ENCODE measurements around the gene HNRNPA1L2. TPM values are rescaled to one million over a fixed set of nuclear protein-coding genes. Genes with fewer than 3 reads are reported as not detected.

HNRNPA1L2 gene
- total RNA-seq, 1 experiment from 2014 or later: 8.5 TPM

- TF ChIP-seq ESRRA (CRISPR knock-in tag; IDR thresholded peaks at IDR 0.05; ENCODE audit: borderline replicate concordance): no peak
- no peak for TF ChIP-seq GTF2I (CRISPR knock-in tag; conservative IDR thresholded peaks at IDR 0.05)
- no peak for TF ChIP-seq NR1H2 (CRISPR knock-in tag; IDR thresholded peaks at IDR 0.05)
Measured at GRCh38 chr13:52597676-52598075, 44.6 kb upstream of the HNRNPA1L2 start.

GRCh38 chr13:52599037-52599847 is 43.0 kb upstream of the HNRNPA1L2 start:
- no peak for DNase-seq (ENCODE audit: low spot score)
- POLR2A ChIA-PET: interaction anchor here (2.0 kb wide), 1 partner anchor 54 kb away, joined by 9 read pairs; the partner anchor contains the start of gene SUGT1

More at GRCh38 chr13:52597676-52598075, 44.6 kb upstream of the HNRNPA1L2 start:
- no peaks in the 10 kb centered on the region; the same call in 1 of the 2 replicates for H3K27me3 Mint-ChIP-seq (ENCODE audit: low read depth)
- DNase-seq (ENCODE audit: low spot score): no peak
- CTCF ChIA-PET: no interaction called here
- H3K27ac Mint-ChIP-seq: no peak overlapping the region
- POLR2A ChIA-PET: interaction anchor here (0.6 kb wide), 1 partner anchor 19 kb away, joined by 3 read pairs; no protein-coding TSS in a partner anchor
- no peaks in the 10 kb centered on the region for H3K36me3 Mint-ChIP-seq
- no peak overlapping the region for H3K4me3 Mint-ChIP-seq
- H3K4me1 Mint-ChIP-seq: peaks cover 15% of the 10 kb centered on the region
- no peaks in the 10 kb centered on the region for H3K9me3 Mint-ChIP-seq
- no peak for ATAC-seq

More at GRCh38 chr13:52599037-52599847, 43.0 kb upstream of the HNRNPA1L2 start:
- peak overlapping the region; percentile 71 for H3K4me3 Mint-ChIP-seq
- no peaks in the 10 kb centered on the region; the same call in 1 of the 2 replicates for H3K27me3 Mint-ChIP-seq (ENCODE audit: low read depth)
- CTCF ChIA-PET: interaction anchor here (0.8 to 1.9 kb wide), 5 partner anchors 10 to 247 kb away, joined by 3 to 7 read pairs (median 5); partner anchors contain the start of gene SUGT1
- H3K4me1 Mint-ChIP-seq: peaks cover 15% of the 10 kb centered on the region
- TF ChIP-seq ESRRA (CRISPR knock-in tag; IDR thresholded peaks at IDR 0.05; ENCODE audit: borderline replicate concordance): 0 out of 2 replicates have a peak, but pooled peaks have one; percentile 3
- no peak for TF ChIP-seq ZSCAN18 (CRISPR knock-in tag; IDR thresholded peaks at IDR 0.05)
- no peak for TF ChIP-seq HMGXB4 (CRISPR knock-in tag; IDR thresholded peaks at IDR 0.05)
- no peak for TF ChIP-seq GABPB1 (CRISPR knock-in tag; IDR thresholded peaks at IDR 0.05)
- no peak for TF ChIP-seq EMX1 (CRISPR knock-in tag; IDR thresholded peaks at IDR 0.05)
- no peak for TF ChIP-seq ZNF512 (CRISPR knock-in tag; IDR thresholded peaks at IDR 0.05; ENCODE audit: borderline replicate concordance)
- TF ChIP-seq RELA (CRISPR knock-in tag; IDR thresholded peaks at IDR 0.05; ENCODE audit: borderline replicate concordance): no peak
- no peak for TF ChIP-seq SP1 (CRISPR knock-in tag; conservative IDR thresholded peaks at IDR 0.05)
- H3K9me3 Mint-ChIP-seq: no peaks in the 10 kb centered on the region
- ATAC-seq: no peak; the same call in 1 of the 2 replicates
- H3K27ac Mint-ChIP-seq: no peak overlapping the region
- no peaks in the 10 kb centered on the region for H3K36me3 Mint-ChIP-seq

All from WTC11 (cell line).